ENCODE results near the gene TMEM9. TPM values are rescaled to one million over a fixed set of nuclear protein-coding genes. Genes with fewer than 3 reads are reported as not detected.

The TMEM9 gene
- total and polyA plus RNA-seq, 2 of the 8 experiments (the other 6 are each of a cell fraction or from before 2014, with no cell fraction given) = 79.9 to 181 TPM

- CTCF ChIA-PET (ENCODE audit: partially characterized antibody) = interaction anchor here (0.9 to 5.9 kb wide), 5 partner anchors 10 to 138 kb away, joined by 3 to 44 read pairs (median 15); no protein-coding TSS in a partner anchor
- no peak overlapping the region for H3K4ac ChIP-seq (replicated peaks; ENCODE audit: insufficient read length, low read depth, low read length)
- WGBS, 2 experiments (ENCODE audit: extremely low coverage in 1 of 2, insufficient coverage in 1 of 2, insufficient read length in 1 of 2, insufficient replicate concordance in 2 of 2, low coverage in 1 of 2, low lambda C conversion rate in 2 of 2, missing lambda C conversion rate in 1 of 2) = 69% methylated on average over 1 of the region's 1 CpG; no CpG with 5 or more reads in 1 of the 2 experiments
These were observed 44.6 kb downstream of the TMEM9 start for GRCh38 chr1:201109651-201110050.

More at GRCh38 chr1:201109651-201110050, 44.6 kb downstream of the TMEM9 start:
- Histone ChIP-seq H3K9me3 (ENCODE audit: insufficient read depth in 2 of 2, low read depth in 1 of 2, low read length in 1 of 2) (no peaks in the 10 kb centered on the region), H3K18ac (ENCODE audit: extremely low read depth, low read length) (no peak overlapping the region), H3K27ac (ENCODE audit: low read depth, low read length) (no peak overlapping the region), H3K4me3 (ENCODE audit: extremely low read depth in 1 of 4, insufficient read depth in 2 of 4, low read depth in 3 of 4, low read length in 4 of 4) (no peak overlapping the region), H2BK20ac (ENCODE audit: low read length) (no peak overlapping the region), H4K91ac (replicated peaks; ENCODE audit: insufficient read length, low read length) (no peak overlapping the region), H3K23ac (ENCODE audit: insufficient read length) (no peak overlapping the region), H3K4me1 (replicated peaks in 1 of 4; ENCODE audit: control insufficient read depth in 3 of 4, insufficient read depth in 4 of 4, low read length in 3 of 4) (peaks cover 0 to 9% (median 3%) of the 10 kb centered on the region in 4 experiments; a peak in 3 of 7 replicates), H4K20me1 (replicated peaks in 1 of 2; ENCODE audit: control insufficient read depth in 1 of 2, insufficient read depth in 2 of 2, low read length in 2 of 2) (no peaks in the 10 kb centered on the region), H2BK5ac (ENCODE audit: low read depth, low read length) (no peak overlapping the region), H3K9ac (replicated peaks in 1 of 4; ENCODE audit: extremely low read depth in 1 of 4, low read depth in 3 of 4, low read length in 3 of 4) (no peak overlapping the region), H3K36me3 (ENCODE audit: control insufficient read depth in 2 of 4, insufficient read depth in 4 of 4, low read length in 3 of 4) (no peaks in the 10 kb centered on the region), H4K8ac (ENCODE audit: extremely low read depth, insufficient read depth, low read length) (no peak overlapping the region), H2BK120ac (replicated peaks; ENCODE audit: low read depth, low read length) (no peak overlapping the region), H2AK5ac (ENCODE audit: low read depth, low read length) (no peak overlapping the region), H3K79me1 (ENCODE audit: low read depth, low read length) (no peaks in the 10 kb centered on the region), H2BK12ac (ENCODE audit: low read depth, low read length) (no peak overlapping the region), H3K79me2 (ENCODE audit: control insufficient read depth in 1 of 2, insufficient read depth in 2 of 2, low read length in 2 of 2) (no peaks in the 10 kb centered on the region), H3K23me2 (ENCODE audit: low read depth, low read length) (peaks cover 4% of the 10 kb centered on the region; the same call in 1 of the 2 replicates), H4K5ac (ENCODE audit: insufficient read length, low read depth, low read length) (no peak overlapping the region), H3K4me2 (ENCODE audit: insufficient read depth in 1 of 2, low read depth in 2 of 2, low read length in 2 of 2) (no peak overlapping the region), H2AFZ (ENCODE audit: low read length) (no peak overlapping the region), H2BK15ac (ENCODE audit: low read length) (no peak overlapping the region), H3K14ac (ENCODE audit: insufficient read length) (no peak overlapping the region), H3K56ac (replicated peaks; ENCODE audit: insufficient read length, low read depth, low read length) (no peak overlapping the region), H3K27me3 (replicated peaks in 1 of 4; ENCODE audit: control insufficient read depth in 3 of 4, extremely low read depth in 1 of 4, insufficient read depth in 3 of 4, low read length in 3 of 4) (peaks cover 0 to 7% (median 4%) of the 10 kb centered on the region in 4 experiments; a peak in 4 of 7 replicates)
- TF ChIP-seq PHF8 (conservative IDR thresholded peaks at IDR 0.05; ENCODE audit: low read depth, low read length) (no peak), CTBP2 (IDR thresholded peaks at IDR 0.05; ENCODE audit: borderline replicate concordance, insufficient read depth, insufficient read length, low read length) (no peak)
- DNase-seq (ENCODE audit: low read depth in 1 of 2, low spot score in 2 of 2) = no peak
- POLR2A ChIA-PET (ENCODE audit: partially characterized antibody) = interaction anchor here (1.0 kb wide), 1 partner anchor 24 kb away, joined by 6 read pairs; no protein-coding TSS in a partner anchor
- no peak for FAIRE-seq
